ENCODE data around the gene TCAP. TPM values are rescaled to one million over a fixed set of nuclear protein-coding genes. Genes with fewer than 3 reads are reported as not detected.

Gene TCAP
- total RNA-seq, 1 donor from 2014 or later: 0.55 TPM

- ATAC-seq (no peak), DNase-seq (ENCODE audit: low spot score) (no peak)
Measured at GRCh38 chr17:39666231-39666600, 1.1 kb downstream of the TCAP start.

- peak; percentile 95 for DNase-seq (ENCODE audit: low spot score)
- ATAC-seq: peak; percentile 77
Measured at GRCh38 chr17:39666601-39667261, 1.6 kb downstream of the TCAP start.

- peak; percentile 11 for ATAC-seq
- no peak for DNase-seq (ENCODE audit: low spot score)
Measured at GRCh38 chr17:39667262-39667944, 2.3 kb downstream of the TCAP start.

GRCh38 chr17:39667945-39668924 lies 3.1 kb downstream of the TCAP start, which contains the start of gene PNMT:
TSS of gene PNMT (plus strand) at chr17:39668453. CDS start at chr17:39668476, 23 bp downstream.
- peak; percentile 33 for ATAC-seq
- peak; percentile 66 for DNase-seq (ENCODE audit: low spot score)

- DNase-seq (ENCODE audit: low spot score): no peak
- ATAC-seq: no peak
Measured at GRCh38 chr17:39669897-39670735, 5.0 kb downstream of the TCAP start.

GRCh38 chr17:39670746-39671145 lies 5.6 kb downstream of the TCAP start:
- ATAC-seq (no peak), DNase-seq (ENCODE audit: low spot score) (no peak)

GRCh38 chr17:39671651-39672521 lies 6.7 kb downstream of the TCAP start:
- ATAC-seq: peak; percentile 68
- no peak for DNase-seq (ENCODE audit: low spot score)

- no peak for ATAC-seq
- DNase-seq (ENCODE audit: low spot score): no peak
Measured at GRCh38 chr17:39672522-39673334, 7.6 kb downstream of the TCAP start.

GRCh38 chr17:39673335-39674081 lies 8.4 kb downstream of the TCAP start:
- DNase-seq (ENCODE audit: low spot score): no peak

GRCh38 chr17:39674179-39674578 lies 9.0 kb downstream of the TCAP start:
- DNase-seq (ENCODE audit: low spot score): no peak

More at GRCh38 chr17:39673335-39674081, 8.4 kb downstream of the TCAP start:
- no peak for ATAC-seq

GRCh38 chr17:39674702-39675389 lies 9.7 kb downstream of the TCAP start:
- DNase-seq (ENCODE audit: low spot score) (no peak), ATAC-seq (no peak)

More at GRCh38 chr17:39674179-39674578, 9.0 kb downstream of the TCAP start:
- no peak for ATAC-seq

GRCh38 chr17:39675390-39676082 lies 10.4 kb downstream of the TCAP start:
- no peak for ATAC-seq
- no peak for DNase-seq (ENCODE audit: low spot score)

- DNase-seq (ENCODE audit: low spot score) (no peak), ATAC-seq (no peak)
Measured at GRCh38 chr17:39676198-39676819, 11.2 kb downstream of the TCAP start.

- DNase-seq (ENCODE audit: low spot score) (no peak), ATAC-seq (no peak)
Measured at GRCh38 chr17:39677072-39677471, 11.9 kb downstream of the TCAP start.

GRCh38 chr17:39677542-39678339 lies 12.6 kb downstream of the TCAP start:
- ATAC-seq: no peak

More at GRCh38 chr17:39677542-39678339, 12.6 kb downstream of the TCAP start:
- DNase-seq (ENCODE audit: low spot score): no peak
